Effector memory CD4-positive, alpha-beta T cell (primary cell): ENCODE measurements around the gene CES5A.
"Not testable (repeated sequence)": the region's sequence is repeated elsewhere in the genome, so short reads cannot be mapped to it uniquely, and the experiment has no call there.

ENCODE experiments used
- DNase-seq, 3 donors: peaks; one replicate each; pipeline ENCODE4 v3.0.0-alpha.2; 2020
- H3K27ac ChIP-seq: 2 replicates; pipeline ENCODE4 v1.7.0; 2013; ENCODE audit warnings: mild to moderate bottlenecking, low read length, moderate library complexity; ENCODE audit not compliant: insufficient read depth, poor library complexity, severe bottlenecking
- H3K27me3 ChIP-seq: replicated peaks from 2 replicates; pipeline ENCODE4 v1.7.0; 2013; ENCODE audit warnings: mild to moderate bottlenecking, low read length; ENCODE audit not compliant: insufficient read depth, control insufficient read depth, poor library complexity, severe bottlenecking
- H3K36me3 ChIP-seq: 2 replicates; pipeline ENCODE4 v1.7.0; 2013; ENCODE audit warnings: mild to moderate bottlenecking, low read length, moderate library complexity; ENCODE audit not compliant: control insufficient read depth, insufficient read depth
- H3K4me1 ChIP-seq: 2 replicates; pipeline ENCODE4 v1.7.0; 2013; ENCODE audit warnings: low read length, mild to moderate bottlenecking; ENCODE audit not compliant: control insufficient read depth, insufficient read depth, poor library complexity, severe bottlenecking
- H3K4me3 ChIP-seq: 2 replicates; pipeline ENCODE4 v1.7.0; 2013; ENCODE audit warnings: low read length, low read depth, mild to moderate bottlenecking; ENCODE audit not compliant: insufficient read depth, poor library complexity, severe bottlenecking
- H3K9me3 ChIP-seq: 2 replicates; pipeline ENCODE4 v1.7.0; 2013; ENCODE audit warnings: mild to moderate bottlenecking, low read length, moderate library complexity; ENCODE audit not compliant: control insufficient read depth

The CES5A gene

GRCh38 chr16:55888546-55888945 is 13.4 kb upstream of the CES5A start:
- no peak for DNase-seq
- Histone ChIP-seq H3K27ac (no peak overlapping the region), H3K27me3 (no peaks in the 10 kb centered on the region), H3K4me3 (no peak overlapping the region), H3K9me3 (no peaks in the 10 kb centered on the region), H3K36me3 (no peaks in the 10 kb centered on the region), H3K4me1 (no peaks in the 10 kb centered on the region)

- no peak for DNase-seq
- Histone ChIP-seq H3K4me3 (no peak overlapping the region), H3K27me3 (no peaks in the 10 kb centered on the region), H3K36me3 (no peaks in the 10 kb centered on the region), H3K9me3 (no peaks in the 10 kb centered on the region), H3K27ac (no peak overlapping the region), H3K4me1 (no peaks in the 10 kb centered on the region)
Observed at GRCh38 chr16:55876854-55877253, 1.7 kb upstream of the CES5A start.

DNA sequence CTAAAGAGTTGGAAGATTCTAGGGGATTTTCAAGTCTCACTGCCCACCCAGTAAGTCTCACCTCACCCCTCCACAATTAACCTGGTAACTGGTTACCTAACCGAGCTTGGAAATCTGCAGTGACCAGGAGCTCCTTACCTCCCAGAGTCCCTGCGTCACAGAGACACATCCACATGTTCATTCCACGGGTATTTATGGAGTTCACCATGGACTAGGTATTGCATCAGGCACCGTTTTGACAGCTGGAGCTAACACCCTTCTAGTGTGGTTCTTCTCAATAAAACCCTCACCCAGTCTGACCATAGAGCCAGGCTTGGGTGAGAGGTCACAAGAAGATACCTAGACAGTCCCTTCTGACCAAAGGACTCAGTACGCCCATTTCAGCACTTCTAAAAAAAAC is 2.1 kb downstream of the CES5A start:
- H3K27me3 ChIP-seq, result no peaks in the 10 kb centered on the region
- no peaks in the 10 kb centered on the region for H3K4me1 ChIP-seq
- H3K36me3 ChIP-seq, result no peaks in the 10 kb centered on the region
- no peak for DNase-seq
- no peaks in the 10 kb centered on the region for H3K9me3 ChIP-seq
- H3K4me3 ChIP-seq, result no peak overlapping the region
- no peak overlapping the region for H3K27ac ChIP-seq

DNA sequence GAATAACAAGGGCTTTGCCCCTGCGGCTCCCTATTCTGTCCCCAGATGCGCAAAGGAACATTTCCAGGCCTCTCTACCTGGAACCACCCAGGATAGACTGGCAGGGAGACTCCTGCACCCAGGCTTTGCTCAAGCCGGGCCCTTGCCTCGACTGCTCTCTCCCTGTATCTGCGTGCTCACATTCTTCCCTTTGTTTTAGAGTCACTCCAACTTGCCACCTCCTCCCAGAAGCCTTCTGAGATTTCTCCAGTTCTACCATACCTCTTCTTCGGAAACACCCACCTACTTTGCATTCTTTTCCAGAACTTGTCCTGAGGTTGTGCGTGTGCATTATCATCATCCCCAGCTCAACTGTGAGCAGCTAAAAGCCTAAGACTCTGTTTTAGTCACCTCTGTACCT is 3.0 kb downstream of the CES5A start:
- no peaks in the 10 kb centered on the region for H3K36me3 ChIP-seq
- H3K9me3 ChIP-seq, result no peaks in the 10 kb centered on the region
- no peak overlapping the region for H3K4me3 ChIP-seq
- no peaks in the 10 kb centered on the region for H3K4me1 ChIP-seq
- no peaks in the 10 kb centered on the region for H3K27me3 ChIP-seq
- no peak for DNase-seq
- H3K27ac ChIP-seq, result no peak overlapping the region

DNA sequence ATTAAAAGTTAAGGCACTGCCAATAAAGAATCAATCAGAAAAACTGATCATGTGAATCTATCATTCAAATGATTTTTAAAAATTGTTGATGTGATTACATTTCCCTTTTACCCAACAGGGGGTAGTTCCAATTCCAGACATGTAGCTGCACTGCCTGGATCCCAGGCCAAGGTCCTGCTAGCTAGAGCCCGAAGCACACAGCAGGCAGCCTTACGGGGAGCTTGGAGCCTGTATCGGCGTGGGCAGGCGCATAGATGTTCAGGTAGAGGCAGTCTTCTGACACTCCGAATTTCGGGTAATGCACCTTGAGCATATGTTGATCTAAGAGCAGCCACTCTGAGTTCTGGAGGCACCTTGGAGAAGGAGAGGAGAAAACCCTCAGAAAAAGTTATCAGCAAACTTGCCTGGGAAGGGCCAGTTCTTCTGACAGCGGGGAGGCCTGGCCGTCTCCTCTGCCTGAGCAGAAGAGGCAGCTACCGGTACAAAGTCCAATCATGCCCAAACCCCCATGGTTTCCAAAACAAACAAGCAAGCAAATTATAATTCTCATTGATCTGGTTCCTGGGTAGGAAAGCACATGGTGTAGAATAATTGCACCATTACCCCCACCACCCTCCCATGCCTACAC is 3.6 kb downstream of the CES5A start:
- Histone ChIP-seq H3K4me3 (no peak overlapping the region), H3K27me3 (no peaks in the 10 kb centered on the region), H3K36me3 (no peaks in the 10 kb centered on the region), H3K27ac (no peak overlapping the region), H3K4me1 (no peaks in the 10 kb centered on the region), H3K9me3 (no peaks in the 10 kb centered on the region)
- DNase-seq, result no peak

DNA sequence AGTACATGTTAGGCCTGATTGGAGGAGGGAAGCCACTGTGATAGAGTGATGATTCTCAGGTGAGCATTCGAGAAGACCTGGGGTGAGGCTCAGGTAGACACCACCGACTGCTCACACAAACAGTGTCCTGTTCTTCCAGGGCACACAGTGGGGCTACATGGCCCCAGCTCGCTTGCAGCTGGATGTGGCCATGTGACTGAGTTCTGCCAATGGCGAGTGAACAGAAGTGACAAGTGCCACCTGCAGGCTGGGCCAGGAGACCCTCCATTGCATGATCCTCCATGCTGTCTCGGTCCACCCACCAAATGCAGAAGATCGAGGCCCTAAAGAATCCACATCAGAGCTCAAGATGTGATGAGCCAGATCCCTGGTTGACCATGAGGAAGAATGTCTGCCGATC is 6.2 kb downstream of the CES5A start:
- no peak overlapping the region for H3K4me3 ChIP-seq
- no peaks in the 10 kb centered on the region for H3K36me3 ChIP-seq
- no peaks in the 10 kb centered on the region for H3K27me3 ChIP-seq
- DNase-seq, result no peak
- no peak overlapping the region for H3K27ac ChIP-seq
- no peaks in the 10 kb centered on the region for H3K4me1 ChIP-seq
- no peaks in the 10 kb centered on the region for H3K9me3 ChIP-seq

DNA sequence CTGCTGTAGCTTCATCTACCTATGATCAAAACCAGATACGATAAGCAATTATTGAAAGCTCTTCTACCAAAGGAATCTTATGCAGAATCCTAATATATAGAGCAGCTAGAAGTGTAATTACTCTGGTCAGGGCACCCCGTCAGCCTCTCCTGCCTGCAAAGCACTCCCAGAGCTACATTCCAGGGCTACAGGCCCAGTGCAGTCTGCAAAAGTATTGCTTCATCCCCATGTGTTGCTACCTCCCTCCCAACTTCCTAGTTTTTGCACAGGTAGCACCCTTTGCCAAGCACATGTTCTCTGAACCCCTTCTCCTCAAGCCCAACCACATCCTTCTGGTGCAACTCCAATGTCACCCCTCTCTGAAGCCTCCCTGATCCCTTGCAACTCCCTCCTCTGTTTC is 7.0 kb downstream of the CES5A start:
- Histone ChIP-seq H3K36me3 (no peaks in the 10 kb centered on the region), H3K4me1 (no peaks in the 10 kb centered on the region), H3K9me3 (no peaks in the 10 kb centered on the region), H3K27ac (no peak overlapping the region), H3K27me3 (no peaks in the 10 kb centered on the region), H3K4me3 (no peak overlapping the region)
- no peak for DNase-seq

- H3K4me1 ChIP-seq, result no peaks in the 10 kb centered on the region
- no peaks in the 10 kb centered on the region for H3K9me3 ChIP-seq
- peaks cover 3% of the 10 kb centered on the region for H3K27me3 ChIP-seq
- H3K27ac ChIP-seq, result no peak overlapping the region
- DNase-seq, result no peak
- H3K36me3 ChIP-seq, result no peaks in the 10 kb centered on the region
- no peak overlapping the region for H3K4me3 ChIP-seq
Observed at GRCh38 chr16:55861288-55861687, 13.9 kb downstream of the CES5A start.

GRCh38 chr16:55857650-55858049 is 17.5 kb downstream of the CES5A start:
- not testable (repeated sequence) for DNase-seq, H3K9me3 ChIP-seq, H3K4me1 ChIP-seq, H3K36me3 ChIP-seq, H3K4me3 ChIP-seq, H3K27ac ChIP-seq, H3K27me3 ChIP-seq

DNA sequence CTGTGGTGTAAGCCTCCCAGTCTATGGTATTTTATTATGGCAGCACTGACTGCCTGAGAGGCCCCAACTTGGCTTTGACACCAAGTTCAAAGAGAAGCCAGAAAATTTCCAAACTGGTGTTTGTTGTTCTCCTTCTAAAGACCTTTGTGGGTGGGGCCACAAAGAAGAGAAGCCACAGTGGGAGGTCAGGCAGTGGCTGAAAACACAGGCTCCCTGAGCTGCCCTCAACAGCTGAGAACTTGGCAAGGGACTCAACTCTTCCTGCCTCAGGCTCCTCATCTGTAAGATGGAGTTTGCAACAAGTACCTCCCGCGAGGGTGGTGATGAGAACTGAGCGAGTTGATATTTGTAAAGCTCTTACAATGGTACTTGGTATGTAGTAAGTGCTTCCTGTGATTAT is 18.2 kb downstream of the CES5A start:
- Histone ChIP-seq H3K4me3 (no peak overlapping the region), H3K27ac (no peak overlapping the region), H3K27me3 (peaks cover 3% of the 10 kb centered on the region), H3K36me3 (no peaks in the 10 kb centered on the region), H3K4me1 (no peaks in the 10 kb centered on the region), H3K9me3 (no peaks in the 10 kb centered on the region)
- no peak for DNase-seq
